AG09319 (cell line): Measurements from ENCODE around the gene KSR1.
"Not testable (repeated sequence)": the region's sequence is repeated elsewhere in the genome, so short reads cannot be mapped to it uniquely, and the experiment has no call there.

ENCODE experiments used
- DNase-seq: peaks from one replicate; pipeline ENCODE4 v3.0.0-alpha.2; 2010; ENCODE audit warnings: low read depth; ENCODE audit errors: extremely low read depth
- CTCF ChIP-seq: IDR thresholded peaks from 2 replicates; pipeline ENCODE4 v1.5.1; 2011; ENCODE audit warnings: low read depth, mild to moderate bottlenecking, inconsistent platforms, low read length, moderate library complexity

The KSR1 gene

GRCh38 chr17:27647765-27648164 lies 191.5 kb downstream of the KSR1 start:
- no peak for TF ChIP-seq CTCF
- DNase-seq = no peak

GRCh38 chr17:27649111-27649571 lies 192.9 kb downstream of the KSR1 start:
- DNase-seq = not testable (repeated sequence)

- no peak for TF ChIP-seq CTCF
- no peak for DNase-seq
Measured at GRCh38 chr17:27649929-27650328, 193.7 kb downstream of the KSR1 start.

GRCh38 chr17:27650836-27651235 lies 194.6 kb downstream of the KSR1 start:
- TF ChIP-seq CTCF = no peak
- DNase-seq = no peak

GRCh38 chr17:27651411-27652345 lies 195.4 kb downstream of the KSR1 start:
- no peak for DNase-seq
- TF ChIP-seq CTCF = peak; percentile 64

- DNase-seq = not testable (repeated sequence)
Measured at GRCh38 chr17:27653449-27653971, 197.3 kb downstream of the KSR1 start.

- TF ChIP-seq CTCF = no peak
Measured at GRCh38 chr17:27654136-27654535, 197.9 kb downstream of the KSR1 start.

GRCh38 chr17:27654654-27655524 lies 198.6 kb downstream of the KSR1 start:
- peak; percentile 79 for TF ChIP-seq CTCF
- peak; percentile 7 for DNase-seq

More at GRCh38 chr17:27654136-27654535, 197.9 kb downstream of the KSR1 start:
- no peak for DNase-seq

- not testable (repeated sequence) for DNase-seq
Measured at GRCh38 chr17:27655525-27656111, 199.4 kb downstream of the KSR1 start.

GRCh38 chr17:27656620-27657019 lies 200.4 kb downstream of the KSR1 start:
- not testable (repeated sequence) for DNase-seq
